ENCODE data around the gene CTDP1.

The CTDP1 gene

DNA sequence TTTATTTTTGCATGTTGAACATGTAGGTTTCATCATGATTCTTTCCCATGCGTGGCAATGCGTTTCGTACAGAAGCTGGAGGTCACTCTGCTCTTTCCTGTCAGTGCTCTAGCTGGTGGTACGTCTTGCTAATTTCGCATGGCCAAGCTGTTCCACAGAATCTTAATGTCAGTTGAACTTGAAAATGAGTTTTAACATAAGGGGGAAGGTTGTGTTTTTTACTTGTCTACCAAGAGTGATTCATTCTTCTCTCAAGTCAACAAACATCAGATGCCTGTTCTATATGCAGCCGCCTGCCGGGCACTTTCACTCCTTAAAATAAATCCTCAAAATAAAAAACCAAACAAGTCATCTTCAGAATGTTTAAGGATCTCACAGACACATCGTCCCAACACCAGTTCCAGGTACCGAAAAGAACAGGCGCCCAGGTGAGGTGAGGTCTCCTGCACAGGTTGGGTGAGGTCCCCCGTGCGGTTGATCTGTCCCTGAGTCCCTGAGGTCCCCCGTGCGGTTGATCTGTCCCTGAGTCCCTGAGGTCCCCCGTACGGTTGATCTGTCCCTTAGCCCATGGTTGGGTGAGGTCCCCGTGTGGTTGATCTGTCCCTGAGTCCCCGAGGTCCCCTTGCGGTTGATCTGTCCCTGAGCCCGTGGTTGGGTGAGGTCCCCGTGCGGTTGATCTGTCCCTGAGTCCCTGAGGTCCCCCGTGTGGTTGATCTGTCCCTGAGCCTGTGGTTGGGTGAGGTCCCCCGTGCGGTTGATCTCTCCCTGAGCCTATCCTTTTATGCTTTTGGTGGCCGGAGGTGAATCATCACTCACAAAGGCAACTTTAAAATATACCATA lies 61.1 kb downstream of the CTDP1 start:
- H3K36me3 ChIP-seq (ENCODE audit: insufficient read depth, low read length) = peaks cover 56% of the 10 kb centered on the region; the same call in 1 of the 2 replicates
- no peaks in the 10 kb centered on the region for H3K27me3 ChIP-seq (ENCODE audit: insufficient read depth, low read length, poor library complexity, severe bottlenecking)
- no peak overlapping the region for H3K4me2 ChIP-seq (ENCODE audit: low read depth, low read length, poor library complexity, severe bottlenecking)
- no peak overlapping the region for H2AFZ ChIP-seq (ENCODE audit: low read length)
- H3K9me3 ChIP-seq (ENCODE audit: insufficient read depth, low read depth, low read length) = no peaks in the 10 kb centered on the region
- H3K9me2 ChIP-seq (replicated peaks; ENCODE audit: low read depth, low read length) = no peaks in the 10 kb centered on the region
- H3K4me1 ChIP-seq (ENCODE audit: insufficient read depth, low read length, poor library complexity, severe bottlenecking) = no peaks in the 10 kb centered on the region
- TF ChIP-seq EZH2phosphoT487 (IDR thresholded peaks at IDR 0.05; ENCODE audit: borderline replicate concordance) = no peak
- TF ChIP-seq, protein P1, sequence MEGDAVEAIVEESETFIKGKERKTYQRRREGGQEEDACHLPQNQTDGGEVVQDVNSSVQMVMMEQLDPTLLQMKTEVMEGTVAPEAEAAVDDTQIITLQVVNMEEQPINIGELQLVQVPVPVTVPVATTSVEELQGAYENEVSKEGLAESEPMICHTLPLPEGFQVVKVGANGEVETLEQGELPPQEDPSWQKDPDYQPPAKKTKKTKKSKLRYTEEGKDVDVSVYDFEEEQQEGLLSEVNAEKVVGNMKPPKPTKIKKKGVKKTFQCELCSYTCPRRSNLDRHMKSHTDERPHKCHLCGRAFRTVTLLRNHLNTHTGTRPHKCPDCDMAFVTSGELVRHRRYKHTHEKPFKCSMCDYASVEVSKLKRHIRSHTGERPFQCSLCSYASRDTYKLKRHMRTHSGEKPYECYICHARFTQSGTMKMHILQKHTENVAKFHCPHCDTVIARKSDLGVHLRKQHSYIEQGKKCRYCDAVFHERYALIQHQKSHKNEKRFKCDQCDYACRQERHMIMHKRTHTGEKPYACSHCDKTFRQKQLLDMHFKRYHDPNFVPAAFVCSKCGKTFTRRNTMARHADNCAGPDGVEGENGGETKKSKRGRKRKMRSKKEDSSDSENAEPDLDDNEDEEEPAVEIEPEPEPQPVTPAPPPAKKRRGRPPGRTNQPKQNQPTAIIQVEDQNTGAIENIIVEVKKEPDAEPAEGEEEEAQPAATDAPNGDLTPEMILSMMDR (conservative IDR thresholded peaks at IDR 0.05; ENCODE audit: low read length) = no peak
- no peaks in the 10 kb centered on the region for H3F3A ChIP-seq (ENCODE audit: low read depth)
- H3K4me3 ChIP-seq (ENCODE audit: low read length, poor library complexity, severe bottlenecking) = no peak overlapping the region
- H4K20me1 ChIP-seq (ENCODE audit: insufficient read depth, low read length, poor library complexity, severe bottlenecking) = no peaks in the 10 kb centered on the region
- no peaks in the 10 kb centered on the region for H3K79me2 ChIP-seq (ENCODE audit: insufficient read depth, low read length)
- H3K9ac ChIP-seq (ENCODE audit: low read depth, low read length, poor library complexity, severe bottlenecking) = no peak overlapping the region

DNA sequence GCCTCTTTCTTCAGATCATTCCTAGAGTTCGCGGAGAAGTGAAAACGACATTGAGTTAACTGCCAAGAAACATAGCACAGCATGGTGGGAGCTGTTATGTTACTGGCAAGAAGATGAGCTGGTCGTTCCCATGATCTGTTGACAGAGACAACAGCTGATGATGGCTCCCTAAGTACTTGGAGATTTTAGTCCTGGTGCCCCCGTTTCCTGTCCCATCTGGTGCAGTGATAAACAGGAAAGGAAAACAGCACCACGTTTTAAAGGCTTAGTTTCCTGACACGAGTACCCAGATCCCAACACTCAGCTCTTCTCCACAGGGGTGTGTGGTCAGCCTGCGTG lies 61.7 kb downstream of the CTDP1 start:
- no peak overlapping the region for H3K4me2 ChIP-seq (ENCODE audit: low read depth, low read length, poor library complexity, severe bottlenecking)
- H3K9me3 ChIP-seq (ENCODE audit: insufficient read depth, low read depth, low read length) = no peaks in the 10 kb centered on the region
- H3K79me2 ChIP-seq (ENCODE audit: insufficient read depth, low read length) = no peaks in the 10 kb centered on the region
- H3K9ac ChIP-seq (ENCODE audit: low read depth, low read length, poor library complexity, severe bottlenecking) = no peak overlapping the region
- peaks cover 52% of the 10 kb centered on the region; the same call in 1 of the 2 replicates for H3K36me3 ChIP-seq (ENCODE audit: insufficient read depth, low read length)
- no peak overlapping the region for H2AFZ ChIP-seq (ENCODE audit: low read length)
- no peaks in the 10 kb centered on the region for H3F3A ChIP-seq (ENCODE audit: low read depth)
- no peaks in the 10 kb centered on the region for H4K20me1 ChIP-seq (ENCODE audit: insufficient read depth, low read length, poor library complexity, severe bottlenecking)
- no peak overlapping the region for H3K4me3 ChIP-seq (ENCODE audit: low read length, poor library complexity, severe bottlenecking)
- no peaks in the 10 kb centered on the region for H3K9me2 ChIP-seq (replicated peaks; ENCODE audit: low read depth, low read length)
- H3K4me1 ChIP-seq (ENCODE audit: insufficient read depth, low read length, poor library complexity, severe bottlenecking) = no peaks in the 10 kb centered on the region
- no peaks in the 10 kb centered on the region for H3K27me3 ChIP-seq (ENCODE audit: insufficient read depth, low read length, poor library complexity, severe bottlenecking)
- TF ChIP-seq, protein P1 (conservative IDR thresholded peaks at IDR 0.05; ENCODE audit: low read length) = no peak
- TF ChIP-seq EZH2phosphoT487 (IDR thresholded peaks at IDR 0.05; ENCODE audit: borderline replicate concordance) = no peak

DNA sequence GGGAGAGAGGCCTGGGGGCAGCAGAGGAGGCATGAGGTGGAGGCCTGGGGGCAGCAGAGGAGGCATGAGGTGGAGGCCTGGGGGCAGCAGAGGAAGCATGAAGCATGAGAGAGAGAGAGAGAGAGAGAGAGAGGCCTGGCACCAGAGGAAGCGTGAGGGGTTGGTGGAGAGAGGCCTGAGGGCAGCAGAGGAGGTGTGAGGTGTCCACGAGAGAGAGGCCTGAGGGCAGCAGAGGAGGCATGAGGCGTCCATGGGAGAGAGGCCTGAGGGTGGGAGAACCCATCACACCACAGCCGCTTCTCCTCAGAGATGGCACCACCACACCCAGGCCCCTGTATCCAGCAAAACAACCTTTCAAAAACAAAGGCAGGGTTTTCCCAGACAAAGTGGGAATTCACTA lies 62.5 kb downstream of the CTDP1 start:
- H3K9me2 ChIP-seq (replicated peaks; ENCODE audit: low read depth, low read length) = no peaks in the 10 kb centered on the region
- H2AFZ ChIP-seq (ENCODE audit: low read length) = no peak overlapping the region
- no peak overlapping the region for H3K4me3 ChIP-seq (ENCODE audit: low read length, poor library complexity, severe bottlenecking)
- H3K4me2 ChIP-seq (ENCODE audit: low read depth, low read length, poor library complexity, severe bottlenecking) = no peak overlapping the region
- H3K79me2 ChIP-seq (ENCODE audit: insufficient read depth, low read length) = no peaks in the 10 kb centered on the region
- TF ChIP-seq EZH2phosphoT487 (IDR thresholded peaks at IDR 0.05; ENCODE audit: borderline replicate concordance) = no peak
- TF ChIP-seq, protein P1 (conservative IDR thresholded peaks at IDR 0.05; ENCODE audit: low read length) = no peak
- H3K9ac ChIP-seq (ENCODE audit: low read depth, low read length, poor library complexity, severe bottlenecking) = no peak overlapping the region
- H3K36me3 ChIP-seq (ENCODE audit: insufficient read depth, low read length) = peaks cover 45% of the 10 kb centered on the region; the same call in 1 of the 2 replicates
- no peaks in the 10 kb centered on the region for H3K9me3 ChIP-seq (ENCODE audit: insufficient read depth, low read depth, low read length)
- no peaks in the 10 kb centered on the region for H3K4me1 ChIP-seq (ENCODE audit: insufficient read depth, low read length, poor library complexity, severe bottlenecking)
- no peaks in the 10 kb centered on the region for H3K27me3 ChIP-seq (ENCODE audit: insufficient read depth, low read length, poor library complexity, severe bottlenecking)
- H3F3A ChIP-seq (ENCODE audit: low read depth) = no peaks in the 10 kb centered on the region
- H4K20me1 ChIP-seq (ENCODE audit: insufficient read depth, low read length, poor library complexity, severe bottlenecking) = no peaks in the 10 kb centered on the region

Measured in Loucy (cell line).